ENCODE measurements around the gene GABRR2. TPM values are rescaled to one million over a fixed set of nuclear protein-coding genes. Genes with fewer than 3 reads are reported as not detected.
"Not testable (repeated sequence)": the region's sequence is repeated elsewhere in the genome, so short reads cannot be mapped to it uniquely, and the experiment has no call there.

The GABRR2 gene
- total RNA-seq, 1 donor from 2014 or later = 1.2 TPM

DNA sequence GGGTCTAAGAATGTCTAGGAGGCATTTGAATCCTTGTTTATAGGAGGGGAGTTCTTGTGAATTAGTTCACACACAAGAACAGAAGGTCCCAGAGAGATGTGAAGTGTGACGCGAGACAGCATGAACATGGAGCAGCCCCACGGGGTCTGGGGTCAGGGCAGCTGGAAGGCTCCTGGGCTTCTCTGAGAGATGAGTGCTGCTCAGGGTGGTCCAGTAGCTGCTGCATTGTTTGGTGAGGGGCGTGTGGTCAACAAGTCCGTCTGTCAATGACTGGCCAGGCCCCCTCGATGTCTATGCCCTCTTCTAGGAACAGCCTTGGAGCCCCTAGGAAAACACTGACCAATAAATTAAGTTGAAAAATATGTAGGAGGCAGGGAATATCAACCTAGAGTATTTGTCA lies 57.8 kb downstream of the GABRR2 start:
- DNase-seq = no peak

DNA sequence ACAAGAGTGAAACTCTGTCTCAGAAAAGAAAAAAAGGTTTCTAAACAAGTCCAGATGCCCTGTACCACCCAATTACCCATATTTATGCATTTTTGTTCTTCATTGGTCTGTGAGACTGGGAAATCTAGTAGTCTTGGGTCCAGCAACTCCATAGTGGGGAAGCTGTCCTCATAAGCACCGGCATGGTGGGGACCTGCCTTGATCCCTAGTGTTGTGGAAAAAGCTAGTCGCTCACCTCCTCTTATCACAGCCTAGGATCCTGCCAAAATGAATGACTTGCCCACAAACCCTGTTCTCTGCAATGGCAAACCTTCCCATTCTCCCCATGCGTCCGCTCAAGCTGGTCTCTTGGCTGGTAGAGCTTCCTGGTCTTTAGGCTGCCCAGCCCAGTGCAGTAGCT lies 59.7 kb downstream of the GABRR2 start:
- no peak for DNase-seq

DNA sequence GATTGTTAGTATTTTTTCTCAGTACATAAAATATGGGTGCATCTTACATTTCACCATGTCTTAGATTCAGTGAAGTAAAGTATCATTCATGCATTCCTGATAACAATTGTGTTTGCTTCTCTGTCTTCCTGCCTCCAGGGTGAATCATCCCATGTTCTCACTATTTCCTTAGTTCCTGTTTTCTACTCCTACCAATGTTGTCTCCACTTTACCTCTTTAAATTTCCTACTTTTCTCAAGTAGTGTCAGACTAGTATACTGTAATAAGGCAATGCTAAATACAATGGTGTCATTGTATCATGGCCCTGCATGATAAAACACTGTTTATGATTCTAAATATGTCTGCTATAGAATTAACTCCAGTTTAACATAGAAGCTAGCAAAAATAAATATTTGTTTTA lies 60.5 kb downstream of the GABRR2 start:
- no peak for DNase-seq

DNA sequence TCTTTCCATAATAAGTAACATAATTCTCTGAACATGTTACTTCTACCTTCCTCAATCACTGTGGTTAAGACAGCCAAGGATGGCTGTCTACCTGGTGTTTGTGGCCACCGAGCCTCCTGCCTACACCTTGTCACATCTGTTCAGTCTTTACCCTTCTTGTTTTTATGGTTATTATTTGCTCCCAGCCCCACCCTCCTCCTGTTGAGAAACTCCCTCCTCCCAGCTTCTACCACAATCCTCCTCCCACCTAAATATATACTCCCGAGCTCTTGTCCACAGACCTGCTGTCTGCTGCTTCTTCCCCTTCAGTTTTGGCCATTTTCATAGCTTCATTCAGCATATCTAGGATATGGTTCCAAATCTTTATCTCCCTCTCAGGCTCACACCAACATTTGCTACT lies 62.2 kb downstream of the GABRR2 start:
- no peak for DNase-seq

DNA sequence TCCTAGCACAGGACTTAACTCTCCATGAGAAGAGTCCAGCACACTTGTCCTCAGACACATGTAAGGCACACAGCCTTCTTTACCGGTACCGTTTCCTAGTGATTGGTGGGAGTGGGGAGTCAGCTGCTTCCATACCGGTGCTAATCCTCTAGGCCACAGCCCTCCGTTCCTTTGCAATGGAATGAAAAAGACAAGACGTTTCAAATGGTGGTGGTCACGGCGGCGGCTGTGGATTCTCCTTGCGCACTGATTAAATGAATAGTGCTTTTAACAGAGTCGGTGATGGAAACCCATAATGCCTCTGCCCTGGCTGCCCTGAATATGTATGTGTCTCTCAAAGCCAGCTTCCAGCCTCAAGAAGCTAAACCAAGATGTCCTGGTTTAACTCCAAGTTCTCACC lies 63.1 kb downstream of the GABRR2 start:
- DNase-seq = no peak

DNA sequence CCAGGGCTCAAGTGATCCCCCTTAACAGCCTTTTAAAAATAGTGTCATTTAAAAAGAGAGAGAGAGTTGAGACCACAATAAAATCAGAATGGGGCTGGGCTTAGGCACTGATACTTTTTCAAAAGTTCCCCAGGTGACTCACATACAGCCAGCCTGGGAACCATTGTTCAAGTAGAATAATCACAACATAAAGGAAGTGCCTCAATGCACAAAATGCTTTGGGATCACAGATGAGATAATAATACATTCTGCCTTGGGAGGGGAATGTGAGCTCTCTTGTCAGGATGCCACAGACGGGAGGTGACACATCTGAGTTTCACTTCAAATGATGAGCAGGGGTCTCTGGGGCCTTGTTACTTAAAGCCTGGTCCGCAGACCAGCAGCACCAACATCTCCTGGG lies 63.9 kb downstream of the GABRR2 start:
- no peak for DNase-seq

DNA sequence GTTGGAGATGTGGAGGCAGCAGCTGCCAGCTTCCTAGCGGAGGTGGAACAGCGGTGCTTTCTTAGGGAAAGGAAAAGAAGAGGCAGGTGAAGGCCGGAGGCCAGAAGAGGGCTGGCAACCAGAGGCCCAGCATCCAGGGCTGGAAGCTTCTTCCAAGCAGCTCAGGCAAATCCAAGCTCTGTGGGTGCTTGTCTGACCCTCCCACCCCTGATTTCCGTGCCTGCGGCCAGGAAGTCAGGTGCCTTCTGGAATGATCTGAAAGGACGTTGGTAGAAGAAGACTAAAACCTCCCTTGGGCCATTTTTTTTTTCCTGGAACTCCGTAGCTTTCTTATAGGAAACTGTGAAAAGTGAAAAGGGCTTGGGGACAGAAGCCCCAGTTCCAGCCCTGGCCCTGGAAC lies 64.9 kb downstream of the GABRR2 start:
- DNase-seq = no peak

DNA sequence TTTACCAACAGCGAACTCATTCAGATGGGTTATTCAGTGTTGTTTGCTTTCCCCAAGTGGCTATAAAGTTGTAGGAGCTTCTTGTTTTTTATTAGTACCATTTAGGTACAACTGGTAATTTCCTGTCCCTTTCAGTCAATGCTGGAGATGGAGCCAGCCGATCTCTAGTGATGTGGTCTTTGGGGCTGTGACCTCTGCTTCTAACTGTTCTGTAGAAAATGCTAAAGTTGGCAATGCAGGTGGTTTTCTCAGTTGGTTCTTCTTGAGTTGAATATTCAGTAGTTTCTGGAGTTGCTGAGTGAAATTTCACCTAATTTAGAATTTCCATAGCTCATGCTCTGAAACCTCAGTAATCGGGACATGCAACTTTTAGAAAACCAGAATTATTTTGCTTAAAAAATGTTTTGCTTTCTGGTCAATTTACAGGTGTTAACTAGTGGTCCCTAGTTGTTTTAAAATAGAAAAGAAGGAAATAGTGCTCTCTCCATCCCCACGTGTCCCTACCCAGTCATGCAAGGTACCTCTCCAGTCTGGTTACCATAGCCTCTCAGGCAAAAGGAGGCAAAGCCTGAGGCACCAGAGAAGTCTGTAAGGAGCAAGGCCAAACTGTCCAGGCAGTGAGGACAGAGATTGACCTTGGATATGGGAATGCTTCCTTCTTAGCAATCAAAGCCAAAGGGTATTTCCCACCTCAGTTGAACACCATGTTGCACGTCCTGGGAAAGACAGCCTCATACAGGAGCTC lies 70.7 kb downstream of the GABRR2 start:
- no peak for DNase-seq

DNA sequence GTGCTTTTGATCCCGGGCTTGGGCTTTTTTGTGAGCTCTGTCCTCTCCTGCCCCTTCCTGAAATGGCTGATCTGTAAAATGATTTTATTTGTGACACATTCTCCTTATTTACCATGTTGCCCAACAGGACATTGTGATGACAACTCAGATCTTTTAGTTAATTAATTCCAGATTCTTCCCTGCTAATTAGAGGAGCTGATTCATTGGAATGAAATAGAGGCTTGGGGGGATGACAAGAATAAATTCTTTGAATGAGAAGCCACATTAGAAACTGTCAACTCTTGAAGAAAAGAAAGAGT lies 71.8 kb downstream of the GABRR2 start:
- DNase-seq = no peak

DNA sequence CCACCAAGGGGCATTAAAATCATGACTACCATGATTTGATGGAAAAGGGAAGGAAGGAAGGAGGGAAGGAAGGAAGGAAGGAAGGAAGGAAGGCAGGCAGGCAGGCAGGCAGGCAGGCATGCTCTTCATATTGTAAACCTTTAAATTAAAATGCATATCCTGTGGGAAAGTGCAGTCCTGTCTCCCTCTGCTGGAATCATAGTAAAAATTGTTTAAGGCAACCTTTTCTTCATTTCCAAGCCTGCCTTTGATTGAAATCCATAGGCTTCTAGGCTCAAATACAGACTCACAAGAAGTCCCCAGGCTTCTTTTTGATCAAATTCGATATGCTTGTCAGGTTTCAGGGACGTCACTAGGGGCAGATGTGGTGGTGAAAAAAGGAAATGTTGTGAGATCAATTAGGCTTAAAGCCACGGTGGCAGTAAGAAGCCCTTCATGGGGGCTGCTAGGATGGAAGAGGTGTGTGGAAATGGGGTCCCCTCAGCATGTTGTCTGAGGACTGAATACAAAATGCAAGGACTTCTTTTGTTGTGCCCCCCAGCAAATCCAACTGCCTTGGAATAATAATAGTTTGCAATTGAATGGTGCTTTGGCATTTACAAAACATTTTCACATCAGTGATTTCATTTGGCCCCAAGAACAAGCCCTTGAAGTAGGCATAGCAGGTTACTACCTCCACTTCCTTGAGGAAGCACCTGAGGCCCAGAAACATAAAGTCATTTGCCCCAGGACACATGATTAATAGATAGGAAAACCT lies 72.3 kb downstream of the GABRR2 start:
- DNase-seq = peak; percentile 79

DNA sequence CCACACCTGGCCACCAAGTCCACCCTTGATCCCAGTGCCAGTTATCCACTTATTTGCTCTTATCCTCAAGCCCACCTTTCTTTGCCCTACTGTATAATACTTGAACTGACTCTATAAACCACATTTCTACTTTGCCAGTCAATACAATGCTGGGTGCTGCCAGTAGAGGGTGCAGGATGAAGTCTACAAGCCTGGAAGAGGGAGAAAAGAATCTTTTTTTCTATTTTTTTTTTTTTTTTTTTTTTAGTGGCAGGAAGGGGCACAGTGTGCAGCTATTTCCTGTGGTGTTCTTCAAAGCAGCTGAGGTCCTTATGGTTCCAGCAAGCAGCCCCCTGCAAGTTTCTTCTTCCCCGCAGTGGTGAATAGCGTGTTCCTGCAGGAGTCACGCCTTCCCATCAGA lies 75.8 kb downstream of the GABRR2 start:
- DNase-seq = no peak

DNA sequence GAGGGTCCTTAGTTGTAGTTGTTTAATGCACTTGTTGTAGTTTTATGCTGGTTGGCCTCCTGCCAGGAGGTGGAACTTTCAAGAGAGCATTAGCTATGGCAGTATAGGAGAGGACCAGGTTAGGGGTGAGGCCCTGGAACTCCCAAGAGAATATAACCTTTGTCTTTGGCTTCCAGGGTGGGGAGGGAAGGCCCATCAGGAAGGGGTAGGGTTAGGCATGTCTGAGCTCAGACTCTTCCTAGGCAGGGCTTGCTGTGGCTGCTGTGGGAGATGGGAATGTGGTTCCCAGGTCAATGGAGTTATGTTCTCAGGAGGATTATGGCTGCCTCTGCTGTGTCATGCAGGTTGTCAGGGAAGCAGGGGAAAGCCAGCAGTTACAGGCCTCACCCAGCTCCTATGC lies 77.9 kb downstream of the GABRR2 start:
- no peak for DNase-seq

DNA sequence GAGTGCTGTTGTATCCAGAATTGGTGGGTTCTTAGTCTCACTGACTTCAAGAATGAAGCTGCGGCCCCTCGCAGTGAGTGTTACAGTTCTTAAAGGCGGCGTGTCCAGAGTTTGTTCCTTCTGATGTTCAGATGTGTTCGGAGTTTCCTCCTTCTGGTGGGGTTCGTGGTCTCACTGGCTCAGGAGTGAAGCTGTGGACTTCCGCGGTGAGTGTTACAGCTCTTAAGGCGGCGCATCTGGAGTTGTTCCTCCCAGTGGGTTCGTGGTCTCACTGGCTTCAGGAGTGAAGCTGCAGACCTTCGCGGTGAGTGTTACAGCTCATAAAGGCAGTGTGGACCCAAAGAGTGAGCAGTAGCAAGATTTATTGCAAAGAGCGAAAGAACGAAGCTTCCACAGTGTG lies 81.5 kb downstream of the GABRR2 start:
- DNase-seq = not testable (repeated sequence)

DNA sequence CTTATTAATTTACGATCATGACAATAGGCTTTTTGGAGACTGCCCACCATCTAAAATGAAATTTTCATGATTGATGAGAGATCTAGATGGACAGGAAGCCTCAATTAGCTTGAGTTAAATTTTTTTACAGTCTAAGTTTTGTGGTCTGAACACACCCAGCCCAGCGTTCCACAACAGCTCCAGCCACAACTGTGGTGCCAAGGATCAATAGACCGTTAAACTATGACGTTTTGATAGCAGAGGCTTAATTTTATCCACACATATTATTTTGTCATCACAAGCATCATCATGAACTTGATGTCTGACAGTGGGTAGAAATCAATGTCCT lies 92.4 kb downstream of the GABRR2 start:
- DNase-seq = no peak

DNA sequence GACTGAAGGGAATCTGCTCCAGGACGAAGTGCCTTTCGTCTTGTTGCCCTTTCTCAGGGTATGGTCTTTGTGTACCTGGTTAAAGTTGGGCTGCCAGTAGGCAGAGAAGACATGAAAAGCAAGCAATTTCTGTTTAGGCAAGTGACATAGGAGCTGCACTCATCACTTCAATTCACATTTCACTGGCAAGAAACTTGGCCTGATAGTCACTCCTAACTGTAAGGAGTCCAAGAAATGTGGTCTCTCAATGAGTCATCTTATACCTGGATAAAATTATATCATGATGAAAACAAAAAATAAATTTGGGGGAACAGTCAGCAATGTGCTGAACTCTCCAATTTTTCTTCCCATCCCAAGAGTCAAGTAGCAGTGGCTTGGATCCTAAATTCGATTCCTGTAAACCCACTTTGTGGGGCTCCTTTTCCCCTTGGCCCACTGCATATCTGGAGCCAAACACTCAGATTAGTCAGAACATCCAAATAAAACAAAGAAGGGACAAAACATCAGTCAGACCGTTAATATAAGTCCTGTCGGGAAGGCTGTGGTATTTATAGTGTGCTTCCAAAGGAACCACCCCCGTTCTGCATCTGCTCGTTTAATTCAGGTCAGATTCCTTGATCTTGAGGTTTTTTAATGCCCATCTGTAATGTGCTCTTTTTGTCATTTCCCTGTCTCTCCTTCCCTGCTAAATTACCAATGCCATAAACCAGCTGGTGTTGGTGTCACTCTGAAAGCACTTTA lies 93.0 kb downstream of the GABRR2 start:
- no peak for DNase-seq

DNA sequence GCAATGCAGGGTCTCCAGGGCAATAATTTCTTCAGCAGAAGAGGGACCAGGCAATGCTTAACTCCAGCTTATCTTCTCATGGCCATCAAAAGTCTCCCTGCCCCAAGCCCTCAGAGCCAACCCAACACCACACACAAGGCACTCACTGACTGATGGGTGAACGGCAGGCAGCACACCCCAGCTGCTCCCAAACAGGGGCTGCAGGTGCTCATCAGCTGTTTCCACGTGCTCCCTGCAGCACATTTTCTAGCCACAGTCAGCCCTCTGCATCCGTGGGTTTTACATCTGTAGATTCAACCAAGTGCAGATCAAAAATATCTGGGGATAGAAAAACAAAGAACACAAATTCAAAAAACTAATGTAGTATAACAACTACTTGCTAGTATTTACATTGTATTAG lies 94.0 kb downstream of the GABRR2 start:
- no peak for DNase-seq

DNA sequence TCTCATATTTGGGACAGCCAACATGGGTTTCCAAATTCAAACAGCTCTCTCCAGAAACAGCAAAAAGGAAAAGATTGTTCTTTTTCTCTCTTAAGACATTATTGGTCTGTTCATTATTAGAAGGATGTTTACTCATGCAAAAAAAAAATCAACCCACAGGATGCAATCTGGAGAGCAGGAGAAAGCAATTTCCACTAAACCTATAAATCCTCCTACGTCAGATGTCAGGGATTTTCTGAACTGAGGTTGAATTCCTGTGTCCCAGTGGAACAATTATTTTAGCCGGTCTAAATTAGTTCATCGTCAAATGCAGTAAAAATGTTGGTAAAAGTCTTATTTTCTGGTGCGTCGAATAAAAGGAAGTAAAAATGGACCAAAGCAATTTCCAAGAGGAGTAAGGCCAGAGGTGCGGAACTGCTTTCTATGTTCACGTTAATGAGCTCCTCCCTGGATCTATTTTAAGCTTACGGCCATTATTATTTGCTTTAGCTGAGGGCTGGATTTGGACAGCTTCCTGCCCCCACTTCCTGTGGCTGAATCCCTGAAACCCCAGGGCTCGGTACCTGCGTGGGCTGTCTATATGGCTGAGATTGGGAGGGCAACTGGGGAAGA lies 97.7 kb downstream of the GABRR2 start, which contains the start of gene GABRR1:
Gene GABRR1, minus strand, starts transcription at position 60 of the 612 bp plus-strand sequence. Its CDS starts 36 bp downstream, at position 24.
- DNase-seq = no peak

DNA sequence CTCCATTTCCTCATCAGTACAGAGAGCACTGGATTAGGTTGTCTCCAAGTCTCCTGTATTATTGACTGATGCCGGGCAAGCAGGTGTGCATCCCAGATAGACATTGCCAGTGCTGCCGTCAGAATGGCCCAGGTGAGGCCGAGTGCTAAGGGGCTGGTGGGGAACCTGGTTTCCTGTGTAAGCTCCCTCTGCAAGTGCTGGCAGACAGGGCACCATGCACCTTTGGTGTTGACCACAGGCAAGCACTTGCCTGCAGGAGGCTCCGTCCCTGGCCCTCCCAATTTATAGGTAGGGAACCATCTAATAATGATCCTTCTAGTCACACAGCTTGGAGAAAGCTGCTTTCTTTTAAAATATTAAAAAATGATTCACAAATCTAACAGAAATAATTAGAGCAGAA lies 98.7 kb downstream of the GABRR2 start:
- DNase-seq = no peak

DNA sequence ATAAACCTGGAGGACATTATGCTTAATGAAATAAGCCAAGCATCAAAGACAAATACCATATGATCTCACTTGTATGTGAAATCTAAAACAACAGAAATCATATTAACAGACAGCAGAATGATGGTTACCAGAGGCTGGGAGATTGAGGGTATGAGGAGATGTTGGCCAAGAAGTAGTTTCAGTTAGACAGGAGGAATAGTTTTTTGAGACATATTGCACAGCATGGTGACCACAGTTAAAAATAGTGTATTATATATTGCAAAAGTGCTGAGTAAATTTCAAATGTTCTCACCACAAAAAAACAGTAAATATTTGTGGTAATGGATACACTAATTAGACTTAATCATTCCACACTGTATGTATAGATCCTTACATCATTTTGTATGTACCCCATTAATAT lies 99.7 kb downstream of the GABRR2 start:
- no peak for DNase-seq

DNA sequence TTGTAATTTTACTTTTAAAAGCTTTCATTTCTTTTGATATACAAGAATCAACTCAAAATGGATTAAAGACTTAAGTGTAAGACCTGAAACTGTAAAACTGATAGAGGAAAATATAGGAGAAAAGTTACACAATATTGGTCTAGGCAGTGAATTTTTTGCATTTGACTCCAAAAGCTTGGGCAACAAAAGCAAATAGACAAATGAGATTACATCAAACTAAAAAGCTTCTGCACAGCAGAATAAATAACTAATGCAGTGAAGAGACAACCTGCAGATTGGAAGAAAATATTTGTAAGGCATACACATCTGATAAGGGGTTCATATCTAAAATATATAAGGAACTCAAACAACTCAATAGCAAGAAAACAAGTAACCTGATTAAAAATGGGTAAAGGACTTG lies 100.9 kb downstream of the GABRR2 start:
- DNase-seq = no peak

DNA sequence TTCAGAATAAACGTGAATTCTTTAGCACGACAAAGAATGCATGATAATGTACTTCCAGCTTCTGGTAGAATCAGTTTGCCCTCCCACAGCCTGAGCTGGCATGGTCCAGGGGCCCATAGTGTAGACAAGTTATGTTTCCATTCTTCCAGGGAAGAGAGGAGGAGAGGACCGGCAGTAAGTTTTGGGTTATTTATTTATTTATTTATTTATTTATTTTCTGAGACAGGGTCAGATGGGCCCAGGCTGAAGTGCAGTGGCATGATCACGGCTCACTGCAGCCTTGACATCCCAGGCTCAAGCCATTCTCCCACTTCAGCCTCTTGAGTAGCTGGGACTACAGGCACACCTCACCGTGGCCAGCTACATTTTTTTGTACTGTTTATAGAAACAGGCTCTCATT lies 102.6 kb downstream of the GABRR2 start:
- no peak for DNase-seq

DNA sequence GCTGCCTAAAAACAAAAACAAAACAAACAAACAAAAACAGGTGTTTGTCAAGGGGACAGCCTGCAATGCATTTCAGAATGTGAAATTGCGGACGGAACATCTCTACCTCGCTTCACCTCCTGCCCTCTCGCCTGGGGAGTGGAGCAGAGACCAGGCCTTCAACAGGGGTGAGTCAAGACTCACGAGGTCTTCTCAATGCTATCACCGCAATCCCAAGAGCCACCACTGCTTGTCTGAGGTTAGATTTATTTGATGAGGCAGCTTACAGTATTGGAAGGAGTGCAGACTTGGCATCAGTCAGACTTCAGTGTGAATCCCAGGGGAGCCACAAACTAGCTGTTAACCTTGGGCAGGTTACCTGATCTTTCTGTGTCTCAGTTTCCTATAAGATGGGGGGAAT lies 105.6 kb downstream of the GABRR2 start:
- DNase-seq = no peak

DNA sequence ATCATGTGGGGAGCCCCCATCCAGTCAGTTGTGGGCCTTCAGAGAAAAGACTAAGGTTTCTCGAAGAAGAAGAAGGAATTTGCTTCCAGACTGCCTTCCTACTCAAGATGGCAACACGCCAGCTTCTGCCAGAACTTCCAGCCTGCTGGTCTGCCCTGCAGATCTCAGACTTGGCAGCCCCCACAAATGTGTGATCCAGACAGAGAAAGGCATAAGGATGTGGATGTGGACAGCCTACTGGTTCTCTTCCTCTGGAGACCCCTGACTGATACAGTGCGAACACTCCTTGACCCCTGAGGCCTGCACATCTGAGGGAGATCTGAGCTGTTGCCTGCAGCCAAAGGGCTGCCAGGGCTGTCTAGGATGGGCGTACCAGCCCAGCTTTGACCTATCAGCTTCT lies 106.5 kb downstream of the GABRR2 start:
- peak; percentile 56 for DNase-seq

Measured in tongue (tissue), 2 donors.